ENCODE measurements around the gene MTA3. TPM values are rescaled to one million over a fixed set of nuclear protein-coding genes. Genes with fewer than 3 reads are reported as not detected.

Gene MTA3
- total RNA-seq (ENCODE audit: low replicate concordance) = 20.6 and 23.6 TPM in 2 replicates

GRCh38 chr2:42568401-42569115 lies at the start of gene MTA3:
MTA3 (plus strand) TSS chr2:42568632; CDS start chr2:42568746, 114 bp downstream.

GRCh38 chr2:42764096-42764495 lies 195.7 kb downstream of the MTA3 start, which contains the start of gene OXER1:
OXER1 (minus strand) TSS chr2:42764135; CDS start chr2:42764062, 73 bp downstream.

GRCh38 chr2:42792583-42793333 lies 224.3 kb downstream of the MTA3 start, which contains the start of gene HAAO:
HAAO (minus strand) TSS chr2:42792583; CDS start chr2:42792536, 47 bp downstream.

Other genes with a start within 250 kb of the MTA3 start
- gene COX7A2L, start 207.4 kb upstream of the MTA3 start, total RNA-seq (ENCODE audit: low replicate concordance) = 118 and 199 TPM in 2 replicates
- not detected in 2 replicates for gene KCNG3, start 74.7 kb upstream of the MTA3 start, total RNA-seq (ENCODE audit: low replicate concordance)
- under 0.01 TPM in 2 replicates for gene OXER1, start 195.5 kb downstream of the MTA3 start, total RNA-seq (ENCODE audit: low replicate concordance)
- 0.38 and 0.47 TPM in 2 replicates for gene HAAO, start 224.0 kb downstream of the MTA3 start, total RNA-seq (ENCODE audit: low replicate concordance)

Data from smooth muscle cell of the coronary artery (primary cell).